22Rv1 (cell line): ENCODE data around the gene CUL5.

Source experiments
- CTCF ChIP-seq: fragments of 450-650 bp; IDR thresholded peaks from 2 replicates; pipeline ENCODE4 v1.5.1; 2017; ENCODE audit warnings: mild to moderate bottlenecking
- ZFX ChIP-seq: fragments of 450-650 bp; IDR thresholded peaks from 2 replicates; pipeline ENCODE4 v1.6.1; 2017; ENCODE audit warnings: antibody characterized with exemption, borderline replicate concordance

GRCh38 chr11:108037636-108038035 is 28.9 kb downstream of the CUL5 start:
- no peak for TF ChIP-seq CTCF
- no peak for TF ChIP-seq ZFX
